Stimulated activated naive CD8-positive, alpha-beta T cell treated with anti-CD3 and anti-CD28 coated beads, Interleukin-15, amount 100 ng/mL, for 72 hours (primary cell): ENCODE measurements around the gene MPPED1.

Source experiments
- ATAC-seq: fragments of 150-1000 bp; cut with Tn5 transposase; 2 replicates; pipeline ENCODE4 v1.10.0; 2021; ENCODE audit warnings: mild to moderate bottlenecking, moderate library complexity
- DNase-seq, 2 donors: peaks; one replicate each; pipeline ENCODE4 v3.0.0; 2021 to 2022
- H3K27ac Mint-ChIP-seq, 2 donors: one replicate each; pipeline ENCODE4 v1.8.0; 2022; ENCODE audit warnings: mild to moderate bottlenecking in 2 of 2, mixed read lengths in 2 of 2, moderate library complexity in 2 of 2
- H3K27me3 Mint-ChIP-seq: one replicate; pipeline ENCODE4 v1.8.0; 2022; ENCODE audit warnings: mixed read lengths
- H3K4me1 Mint-ChIP-seq: one replicate; pipeline ENCODE4 v1.8.0; 2022; ENCODE audit warnings: mild to moderate bottlenecking, mixed read lengths
- H3K4me3 Mint-ChIP-seq, 2 donors: one replicate each; pipeline ENCODE4 v1.8.0; 2022; ENCODE audit warnings: mild to moderate bottlenecking in 2 of 2, mixed read lengths in 2 of 2, moderate library complexity in 1 of 2
- H3K9me3 Mint-ChIP-seq, 2 donors: one replicate each; pipeline ENCODE4 v1.8.0; 2022; ENCODE audit warnings: mixed read lengths in 2 of 2

Gene MPPED1

DNA sequence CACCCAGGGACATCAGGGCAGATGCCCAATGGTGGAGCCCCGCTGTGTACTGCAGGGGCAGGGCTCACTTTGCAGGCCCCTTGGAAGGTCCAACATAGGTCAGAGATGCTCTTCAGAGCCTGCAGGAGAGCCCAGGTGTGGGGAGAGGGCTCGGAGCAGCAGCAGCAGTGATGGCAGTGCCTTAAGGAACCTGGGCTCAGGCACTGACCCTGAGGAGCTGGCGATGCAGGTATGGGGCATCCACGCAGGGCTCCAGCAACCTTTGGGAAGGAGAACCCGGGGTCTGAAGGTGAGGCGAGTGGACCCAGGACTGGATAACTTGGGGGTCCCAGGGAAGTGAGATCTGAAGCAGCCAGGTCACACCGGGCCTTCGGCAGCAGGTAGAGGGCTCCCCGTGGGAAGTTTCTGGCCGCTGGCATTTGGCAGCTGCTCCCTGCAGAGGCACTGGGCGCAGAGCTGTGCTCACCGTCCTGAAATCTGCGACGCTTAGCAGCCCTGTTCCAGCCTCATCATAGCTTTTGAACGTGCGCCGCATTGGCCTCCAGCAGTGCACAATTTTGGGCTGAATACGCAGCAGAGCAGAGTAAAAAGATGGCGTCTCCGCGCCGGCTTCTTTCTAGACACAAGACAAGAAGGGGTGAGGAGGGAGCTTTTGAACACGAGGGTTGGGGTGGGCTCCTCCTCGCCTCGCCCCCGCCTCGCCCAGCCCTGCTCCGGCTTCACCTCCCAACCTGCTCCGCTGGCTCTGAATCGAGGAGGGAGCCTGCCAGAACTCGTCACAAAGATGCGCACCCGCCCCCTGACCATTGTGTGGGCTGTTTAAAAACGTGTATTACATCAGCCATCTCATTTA is 118.8 kb downstream of the MPPED1 start:
- Mint-ChIP-seq H3K27me3 (peaks cover 33% of the 10 kb centered on the region), H3K27ac (no peak overlapping the region), H3K4me3 (no peak overlapping the region), H3K4me1 (no peaks in the 10 kb centered on the region), H3K9me3 (no peaks in the 10 kb centered on the region)
- ATAC-seq: no peak
- no peak for DNase-seq

- Mint-ChIP-seq H3K9me3 (no peaks in the 10 kb centered on the region), H3K27me3 (peaks cover 26% of the 10 kb centered on the region), H3K27ac (no peak overlapping the region), H3K4me1 (no peaks in the 10 kb centered on the region), H3K4me3 (no peak overlapping the region)
- no peak for DNase-seq
- no peak for ATAC-seq
Observed at GRCh38 chr22:43531651-43532050, 119.8 kb downstream of the MPPED1 start.

- no peaks in the 10 kb centered on the region for H3K9me3 Mint-ChIP-seq
- H3K4me3 Mint-ChIP-seq: no peak overlapping the region
Observed at GRCh38 chr22:43532301-43533155, 120.7 kb downstream of the MPPED1 start.

GRCh38 chr22:43533156-43533530 is 121.3 kb downstream of the MPPED1 start:
- Mint-ChIP-seq H3K27ac (no peak overlapping the region), H3K27me3 (peaks cover 19% of the 10 kb centered on the region), H3K9me3 (no peaks in the 10 kb centered on the region), H3K4me1 (no peaks in the 10 kb centered on the region), H3K4me3 (no peak overlapping the region)
- no peak for ATAC-seq
- no peak for DNase-seq

More at GRCh38 chr22:43532301-43533155, 120.7 kb downstream of the MPPED1 start:
- Mint-ChIP-seq H3K27me3 (peaks cover 17% of the 10 kb centered on the region), H3K27ac (no peak overlapping the region), H3K4me1 (no peaks in the 10 kb centered on the region)
- DNase-seq: no peak
- ATAC-seq: no peak

DNA sequence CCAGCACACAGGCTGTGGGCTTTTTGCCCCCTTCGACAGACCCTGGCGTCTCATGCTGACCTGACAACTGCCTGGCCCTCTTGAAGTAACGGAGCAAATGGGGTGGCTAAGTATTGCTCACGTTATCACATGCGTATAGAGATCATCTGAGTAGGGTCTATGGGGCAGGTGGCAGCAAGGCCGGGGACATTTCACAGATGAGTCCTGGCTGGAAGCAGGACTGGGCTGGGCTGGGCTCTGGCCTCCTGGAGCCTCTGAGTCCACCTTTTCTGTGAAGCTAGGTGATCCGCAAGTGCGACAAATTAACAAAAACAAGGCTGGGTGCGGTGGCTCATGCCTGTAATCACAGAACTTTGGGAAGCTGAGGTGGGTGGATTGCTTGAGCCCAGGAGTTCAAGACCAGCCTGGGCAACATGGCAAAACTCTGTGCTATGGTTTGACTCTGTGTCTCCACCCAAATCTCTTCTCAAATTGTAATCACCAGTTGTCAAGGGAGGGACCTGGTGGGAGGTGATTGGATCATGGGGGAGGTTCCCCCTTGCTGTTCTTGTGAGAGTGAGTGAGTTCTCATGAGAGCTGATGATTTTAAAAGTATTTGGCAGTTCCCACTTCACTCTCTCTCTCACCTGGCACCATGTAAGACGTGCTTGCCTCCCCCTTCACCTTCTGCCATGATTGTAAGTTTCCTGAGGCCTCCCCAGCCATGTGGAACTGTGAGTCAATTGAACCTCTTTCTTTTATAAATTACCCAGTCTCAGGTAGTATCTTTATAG is 122.0 kb downstream of the MPPED1 start:
- Mint-ChIP-seq H3K27ac (no peak overlapping the region), H3K4me1 (no peaks in the 10 kb centered on the region), H3K27me3 (peaks cover 26% of the 10 kb centered on the region), H3K9me3 (no peaks in the 10 kb centered on the region), H3K4me3 (no peak overlapping the region)
- ATAC-seq: no peak
- DNase-seq: no peak

- Mint-ChIP-seq H3K9me3 (no peaks in the 10 kb centered on the region), H3K4me3 (no peak overlapping the region), H3K27me3 (peaks cover 29% of the 10 kb centered on the region), H3K27ac (peak overlapping the region in 1 of 2 donors; percentile 68), H3K4me1 (no peaks in the 10 kb centered on the region)
- no peak for DNase-seq
- no peak for ATAC-seq
Observed at GRCh38 chr22:43534916-43535315, 123.1 kb downstream of the MPPED1 start.

GRCh38 chr22:43535336-43535735 is 123.5 kb downstream of the MPPED1 start:
- DNase-seq: no peak
- Mint-ChIP-seq H3K27ac (no peak overlapping the region), H3K27me3 (peaks cover 25% of the 10 kb centered on the region), H3K4me1 (no peaks in the 10 kb centered on the region), H3K9me3 (no peaks in the 10 kb centered on the region), H3K4me3 (no peak overlapping the region)
- ATAC-seq: no peak

DNA sequence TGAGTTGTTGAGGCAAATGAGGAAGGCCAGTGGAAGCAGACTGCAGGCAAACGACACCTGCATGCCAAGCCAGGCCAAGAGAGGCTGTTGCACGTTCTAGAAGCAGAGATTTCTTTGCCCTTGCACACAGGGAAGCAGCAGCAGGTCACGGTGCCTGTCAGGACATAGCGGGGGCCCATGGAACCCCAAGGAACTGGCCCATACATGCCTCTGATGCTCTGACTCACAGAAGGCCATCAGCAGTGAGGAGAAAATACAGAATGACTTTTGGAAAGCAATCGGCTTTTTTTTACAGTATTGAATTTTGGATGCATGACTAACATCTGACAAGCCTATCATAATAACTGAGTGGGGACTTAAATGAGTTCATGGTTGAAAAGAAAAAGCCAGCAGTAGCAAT is 123.9 kb downstream of the MPPED1 start:
- no peak for ATAC-seq
- Mint-ChIP-seq H3K9me3 (no peaks in the 10 kb centered on the region), H3K4me1 (no peaks in the 10 kb centered on the region), H3K4me3 (no peak overlapping the region), H3K27ac (no peak overlapping the region), H3K27me3 (peaks cover 22% of the 10 kb centered on the region)
- DNase-seq: no peak

- no peaks in the 10 kb centered on the region for H3K9me3 Mint-ChIP-seq
- H3K27ac Mint-ChIP-seq: no peak overlapping the region
- no peak for DNase-seq
- H3K4me3 Mint-ChIP-seq: no peak overlapping the region
- no peak for ATAC-seq
- H3K27me3 Mint-ChIP-seq: peaks cover 22% of the 10 kb centered on the region
- no peaks in the 10 kb centered on the region for H3K4me1 Mint-ChIP-seq
Observed at GRCh38 chr22:43537019-43537585, 125.3 kb downstream of the MPPED1 start.

- no peaks in the 10 kb centered on the region for H3K4me1 Mint-ChIP-seq
- peak overlapping the region in 1 of 2 donors; percentile 90 for H3K27ac Mint-ChIP-seq
- H3K4me3 Mint-ChIP-seq: no peak overlapping the region
- ATAC-seq: no peak
- peaks cover 22% of the 10 kb centered on the region for H3K27me3 Mint-ChIP-seq
- H3K9me3 Mint-ChIP-seq: no peaks in the 10 kb centered on the region
- DNase-seq: no peak
Observed at GRCh38 chr22:43539572-43540528, 128.0 kb downstream of the MPPED1 start.

GRCh38 chr22:43540529-43540923 is 128.7 kb downstream of the MPPED1 start:
- Mint-ChIP-seq H3K4me3 (no peak overlapping the region), H3K27me3 (peaks cover 19% of the 10 kb centered on the region), H3K4me1 (no peaks in the 10 kb centered on the region), H3K27ac (peak overlapping the region in 1 of 2 donors; percentile 90), H3K9me3 (no peaks in the 10 kb centered on the region)
- DNase-seq: no peak
- ATAC-seq: no peak

DNA sequence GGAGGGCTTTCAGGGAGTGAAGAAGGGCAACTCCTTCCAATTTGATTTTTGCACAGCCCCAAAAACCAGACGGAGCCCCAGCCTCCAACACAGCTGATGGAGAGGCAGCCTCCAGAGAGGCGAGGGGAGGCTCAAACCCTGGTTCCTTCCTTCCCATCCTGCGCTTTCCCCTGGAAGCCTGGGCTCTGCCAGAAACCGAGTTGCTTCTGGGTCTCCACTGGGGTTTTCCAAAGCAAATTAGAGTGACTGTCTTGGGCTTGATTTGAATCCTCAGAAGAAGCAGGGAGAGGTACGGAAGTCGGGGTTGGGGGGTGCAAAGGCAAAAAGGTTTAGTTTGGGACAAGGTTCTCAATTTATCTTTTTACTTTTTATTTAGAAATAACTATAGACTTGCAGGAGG is 129.2 kb downstream of the MPPED1 start:
- ATAC-seq (no peak), DNase-seq (no peak)
- Mint-ChIP-seq H3K27ac (peak overlapping the region in 1 of 2 donors; percentile 46), H3K27me3 (peaks cover 14% of the 10 kb centered on the region), H3K4me3 (no peak overlapping the region), H3K4me1 (no peaks in the 10 kb centered on the region), H3K9me3 (no peaks in the 10 kb centered on the region)

- no peaks in the 10 kb centered on the region for H3K9me3 Mint-ChIP-seq
- no peak for DNase-seq
- ATAC-seq: no peak
- H3K27me3 Mint-ChIP-seq: peaks cover 14% of the 10 kb centered on the region
- H3K27ac Mint-ChIP-seq: no peak overlapping the region
- H3K4me3 Mint-ChIP-seq: no peak overlapping the region
- H3K4me1 Mint-ChIP-seq: no peaks in the 10 kb centered on the region
Observed at GRCh38 chr22:43541462-43542407, 129.9 kb downstream of the MPPED1 start.
